ENCODE results near the gene FIGN. TPM values are rescaled to one million over a fixed set of nuclear protein-coding genes. Genes with fewer than 3 reads are reported as not detected.
A peak's percentile ranks its signal among the peaks of the same experiment; 100 is the strongest.

FIGN gene
- total and polyA plus RNA-seq, 2 donors (not counting 3 experiments of a cell fraction or from before 2014, with no cell fraction given), result 1.8 to 8.1 TPM

- intact Hi-C loops (cut with micrococcal nuclease) (no loop called here), dilution Hi-C loops (cut with MboI; ENCODE audit: extremely low pct_ligation_motif_present, low sequenced_read_pairs) (no loop called here)
- H3K79me2 ChIP-seq (ENCODE audit: control insufficient read depth, insufficient read depth, low read length), result no peaks in the 10 kb centered on the region
- H2AFZ ChIP-seq (ENCODE audit: low read depth, low read length), result no peak overlapping the region
- H3K4me2 ChIP-seq (ENCODE audit: insufficient read depth, low read length), result no peak overlapping the region
- no TSS peak for BruUV-seq (replicated peaks)
- no peaks in the 10 kb centered on the region for H3K9me1 ChIP-seq (replicated peaks; ENCODE audit: control insufficient read depth, extremely low read depth, insufficient read depth, low read length)
- no peak overlapping the region for H3K27ac ChIP-seq (ENCODE audit: insufficient read depth, low read depth, low read length)
- no peaks in the 10 kb centered on the region for H3K27me3 ChIP-seq (ENCODE audit: control insufficient read depth in 2 of 2, insufficient read depth in 2 of 2, low read length in 2 of 2)
- no peak for DNase-seq (ENCODE audit: low read depth, low spot score)
- no peaks in the 10 kb centered on the region for H3K36me3 ChIP-seq (ENCODE audit: control insufficient read depth in 2 of 2, extremely low read depth in 1 of 2, insufficient read depth in 2 of 2, low read length in 2 of 2)
- ChIA-PET CTCF (no interaction called here), POLR2A (no interaction called here)
- TF ChIP-seq FOS (IDR thresholded peaks at IDR 0.05; ENCODE audit: borderline replicate concordance, insufficient read depth, low read length) (peak; percentile 5), POLR2A (IDR thresholded peaks at IDR 0.05; ENCODE audit: low read depth, low read length) (no peak)
- H3K4me1 ChIP-seq (ENCODE audit: control insufficient read depth, extremely low read depth, insufficient read depth, low read length), result peaks cover 15% of the 10 kb centered on the region
- H3K4me3 ChIP-seq (replicated peaks in 1 of 3; ENCODE audit: insufficient read depth in 1 of 3, low read depth in 1 of 3, low read length in 3 of 3), result no peak overlapping the region
- no peaks in the 10 kb centered on the region for H4K20me1 ChIP-seq (replicated peaks; ENCODE audit: control insufficient read depth, extremely low read depth, insufficient read depth, low read length)
- no peaks in the 10 kb centered on the region for H3K9me3 ChIP-seq (replicated peaks; ENCODE audit: control insufficient read depth, insufficient read depth, low read length)
- no peak overlapping the region for H3K9ac ChIP-seq (replicated peaks; ENCODE audit: extremely low read depth, insufficient read depth, low read length)
- no peak for FAIRE-seq
Observed at GRCh38 chr2:163649080-163649479, 86.7 kb downstream of the FIGN start.

- DNase-seq (ENCODE audit: low read depth, low spot score) (no peak), FAIRE-seq (no peak)
- no peaks in the 10 kb centered on the region for H4K20me1 ChIP-seq (replicated peaks; ENCODE audit: control insufficient read depth, extremely low read depth, insufficient read depth, low read length)
- no peaks in the 10 kb centered on the region for H3K9me1 ChIP-seq (replicated peaks; ENCODE audit: control insufficient read depth, extremely low read depth, insufficient read depth, low read length)
- no peak overlapping the region for H3K4me2 ChIP-seq (ENCODE audit: insufficient read depth, low read length)
- peaks cover 2% of the 10 kb centered on the region for H3K4me1 ChIP-seq (ENCODE audit: control insufficient read depth, extremely low read depth, insufficient read depth, low read length)
- CTCF ChIA-PET, result interaction anchor here (0.7 to 1.5 kb wide), 2 partner anchors 14 to 26 kb away, joined by 3 read pairs; no protein-coding TSS in a partner anchor
- no peak overlapping the region for H3K4me3 ChIP-seq (replicated peaks in 1 of 3; ENCODE audit: insufficient read depth in 1 of 3, low read depth in 1 of 3, low read length in 3 of 3)
- BruUV-seq (replicated peaks), result no TSS peak
- H2AFZ ChIP-seq (ENCODE audit: low read depth, low read length), result no peak overlapping the region
- no peaks in the 10 kb centered on the region for H3K36me3 ChIP-seq (ENCODE audit: control insufficient read depth in 2 of 2, extremely low read depth in 1 of 2, insufficient read depth in 2 of 2, low read length in 2 of 2)
- no peaks in the 10 kb centered on the region for H3K79me2 ChIP-seq (ENCODE audit: control insufficient read depth, insufficient read depth, low read length)
- no peak overlapping the region for H3K9ac ChIP-seq (replicated peaks; ENCODE audit: extremely low read depth, insufficient read depth, low read length)
- H3K27ac ChIP-seq (ENCODE audit: insufficient read depth, low read depth, low read length), result no peak overlapping the region
- H3K27me3 ChIP-seq (ENCODE audit: control insufficient read depth in 2 of 2, insufficient read depth in 2 of 2, low read length in 2 of 2), result no peaks in the 10 kb centered on the region
- dilution Hi-C loops (cut with MboI; ENCODE audit: extremely low pct_ligation_motif_present, low sequenced_read_pairs), result no loop called here
- POLR2A ChIA-PET, result no interaction called here
- TF ChIP-seq FOS (IDR thresholded peaks at IDR 0.05; ENCODE audit: borderline replicate concordance, insufficient read depth, low read length) (no peak), POLR2A (IDR thresholded peaks at IDR 0.05; ENCODE audit: low read depth, low read length) (no peak), GATA2 (IDR thresholded peaks at IDR 0.05; ENCODE audit: insufficient read depth, insufficient read length, low read depth, low read length) (no peak), MYC (IDR thresholded peaks at IDR 0.05; ENCODE audit: low read depth, low read length) (no peak), JUN (IDR thresholded peaks at IDR 0.05; ENCODE audit: borderline replicate concordance, insufficient read depth, insufficient read length, low read depth) (no peak), EZH2 (IDR thresholded peaks at IDR 0.05; ENCODE audit: borderline replicate concordance, low read depth, low read length, severe bottlenecking) (no peak)
- no peaks in the 10 kb centered on the region for H3K9me3 ChIP-seq (replicated peaks; ENCODE audit: control insufficient read depth, insufficient read depth, low read length)
- intact Hi-C loops (cut with micrococcal nuclease), result no loop called here
Observed at GRCh38 chr2:163647300-163647699, 88.5 kb downstream of the FIGN start.
